GM12872 (cell line): Measurements from ENCODE around the gene FAHD2A.

Experiments
- TF ChIP-seq, protein P1 (sequence below): IDR thresholded peaks from 3 replicates; pipeline ENCODE4 v1.5.1; 2011; ENCODE audit warnings: low read depth, mild to moderate bottlenecking, low read length, moderate library complexity; ENCODE audit not compliant: insufficient read depth

FAHD2A gene

DNA sequence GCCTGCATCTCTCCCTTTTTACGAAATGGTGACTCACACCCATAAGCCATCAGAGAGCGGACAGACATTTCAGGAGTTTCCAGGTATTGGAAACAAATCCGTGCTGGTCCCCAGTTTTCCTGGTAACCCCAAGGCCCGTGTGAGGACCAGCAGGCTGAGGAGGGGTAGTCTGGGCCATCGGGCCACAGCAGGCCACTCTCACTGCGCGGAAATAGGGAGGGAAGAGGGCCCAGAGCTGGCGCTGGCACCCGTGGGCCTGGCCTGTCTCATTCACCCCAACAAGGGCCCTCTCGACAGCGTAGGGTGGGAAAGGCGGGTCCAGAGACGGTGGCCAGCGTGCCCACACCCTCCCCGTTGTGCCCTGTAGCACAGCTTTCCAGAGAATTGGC, 13.7 kb upstream of the FAHD2A start:
- TF ChIP-seq, protein P1, sequence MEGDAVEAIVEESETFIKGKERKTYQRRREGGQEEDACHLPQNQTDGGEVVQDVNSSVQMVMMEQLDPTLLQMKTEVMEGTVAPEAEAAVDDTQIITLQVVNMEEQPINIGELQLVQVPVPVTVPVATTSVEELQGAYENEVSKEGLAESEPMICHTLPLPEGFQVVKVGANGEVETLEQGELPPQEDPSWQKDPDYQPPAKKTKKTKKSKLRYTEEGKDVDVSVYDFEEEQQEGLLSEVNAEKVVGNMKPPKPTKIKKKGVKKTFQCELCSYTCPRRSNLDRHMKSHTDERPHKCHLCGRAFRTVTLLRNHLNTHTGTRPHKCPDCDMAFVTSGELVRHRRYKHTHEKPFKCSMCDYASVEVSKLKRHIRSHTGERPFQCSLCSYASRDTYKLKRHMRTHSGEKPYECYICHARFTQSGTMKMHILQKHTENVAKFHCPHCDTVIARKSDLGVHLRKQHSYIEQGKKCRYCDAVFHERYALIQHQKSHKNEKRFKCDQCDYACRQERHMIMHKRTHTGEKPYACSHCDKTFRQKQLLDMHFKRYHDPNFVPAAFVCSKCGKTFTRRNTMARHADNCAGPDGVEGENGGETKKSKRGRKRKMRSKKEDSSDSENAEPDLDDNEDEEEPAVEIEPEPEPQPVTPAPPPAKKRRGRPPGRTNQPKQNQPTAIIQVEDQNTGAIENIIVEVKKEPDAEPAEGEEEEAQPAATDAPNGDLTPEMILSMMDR = no peak

DNA sequence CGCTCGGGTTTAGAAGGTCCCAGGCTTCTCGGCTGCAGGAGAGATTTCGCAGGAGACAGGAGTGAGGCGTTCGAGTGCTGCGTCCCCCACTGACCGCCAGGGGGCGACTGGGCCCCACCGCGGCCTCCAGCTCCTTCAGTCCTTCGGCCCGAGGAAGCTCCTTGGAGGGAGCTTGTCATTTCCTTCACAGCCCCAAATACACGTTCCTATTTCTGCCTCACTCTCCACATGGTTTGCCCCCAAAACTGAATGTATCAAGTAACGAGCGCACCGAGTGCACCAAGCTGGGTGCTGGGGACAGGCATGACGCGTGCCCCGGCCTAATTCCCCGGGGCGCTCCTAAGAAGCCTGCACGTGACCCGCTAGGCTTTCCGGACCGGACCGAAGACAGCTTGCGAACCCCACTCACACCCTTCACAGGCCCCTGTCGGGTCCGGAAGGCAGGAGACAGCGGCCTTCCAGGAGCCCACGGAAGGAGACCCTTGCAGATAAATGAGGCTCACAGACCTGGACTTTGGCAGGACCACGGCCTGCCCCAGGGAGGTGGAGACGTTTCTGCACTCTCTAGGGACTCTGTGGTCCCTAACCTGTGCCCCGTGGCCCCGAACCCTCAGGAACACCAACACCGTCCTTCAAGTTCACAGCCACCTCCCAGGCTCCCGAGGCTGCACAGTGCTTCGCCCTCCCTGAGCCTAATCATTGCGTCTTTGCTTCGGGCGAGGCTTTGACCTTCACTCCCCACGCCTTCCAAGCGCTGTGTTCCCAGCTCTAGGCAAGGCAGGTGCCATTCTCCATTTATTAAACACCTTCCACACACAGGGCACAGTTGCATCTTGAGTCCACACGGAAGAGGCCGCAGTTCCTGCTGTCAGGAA, 13.0 kb upstream of the FAHD2A start:
- TF ChIP-seq, protein P1 = peak; percentile 98

- TF ChIP-seq, protein P1 = no peak
Measured at GRCh38 chr2:95390272-95390880, 12.1 kb upstream of the FAHD2A start.

- TF ChIP-seq, protein P1 = no peak
Measured at GRCh38 chr2:95390881-95391321, 11.6 kb upstream of the FAHD2A start.

DNA sequence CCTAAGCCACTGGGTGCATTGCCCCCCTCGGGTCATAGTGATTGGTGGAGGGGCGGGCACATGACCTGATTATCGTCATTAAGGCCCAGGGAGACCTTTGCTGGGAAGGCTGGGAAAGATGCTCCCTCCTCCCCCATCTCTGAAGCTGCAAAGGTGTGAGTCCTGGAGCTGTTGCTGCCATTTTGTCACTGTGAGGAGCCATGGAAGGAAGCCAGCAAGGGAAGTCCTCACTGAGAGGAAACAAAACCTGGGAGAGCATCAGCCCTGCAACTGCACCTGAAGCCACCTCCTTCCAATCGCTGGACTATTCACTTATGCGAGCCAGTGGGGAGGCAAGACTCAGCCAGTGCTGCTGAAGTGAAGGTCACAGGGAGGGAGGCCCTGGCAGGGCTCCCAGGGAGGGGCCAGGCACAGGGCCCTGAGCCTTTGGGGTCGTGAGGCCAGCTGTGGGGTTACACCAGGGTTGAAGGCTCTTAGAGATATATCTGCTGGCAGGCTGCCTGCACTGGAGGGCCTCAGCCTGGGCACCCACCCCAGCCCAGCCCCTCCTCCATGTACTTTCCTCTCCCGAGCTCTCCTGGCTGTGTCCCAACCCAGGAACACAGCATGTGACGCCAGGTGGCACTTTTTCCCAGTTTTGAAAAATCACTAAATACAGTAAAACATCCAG, 10.7 kb upstream of the FAHD2A start:
- TF ChIP-seq, protein P1 = no peak

GRCh38 chr2:95392320-95392719, 10.2 kb upstream of the FAHD2A start:
- TF ChIP-seq, protein P1 = no peak

- TF ChIP-seq, protein P1 = peak; percentile 39; the same call in 2 of the 3 replicates
Measured at GRCh38 chr2:95392730-95393455, 9.6 kb upstream of the FAHD2A start.
